ENCODE data around the gene KRT73. TPM values are rescaled to one million over a fixed set of nuclear protein-coding genes. Genes with fewer than 3 reads are reported as not detected.

KRT73 gene
- 1 to 10 TPM; 8.2 to 8.6 TPM for total RNA-seq

DNA sequence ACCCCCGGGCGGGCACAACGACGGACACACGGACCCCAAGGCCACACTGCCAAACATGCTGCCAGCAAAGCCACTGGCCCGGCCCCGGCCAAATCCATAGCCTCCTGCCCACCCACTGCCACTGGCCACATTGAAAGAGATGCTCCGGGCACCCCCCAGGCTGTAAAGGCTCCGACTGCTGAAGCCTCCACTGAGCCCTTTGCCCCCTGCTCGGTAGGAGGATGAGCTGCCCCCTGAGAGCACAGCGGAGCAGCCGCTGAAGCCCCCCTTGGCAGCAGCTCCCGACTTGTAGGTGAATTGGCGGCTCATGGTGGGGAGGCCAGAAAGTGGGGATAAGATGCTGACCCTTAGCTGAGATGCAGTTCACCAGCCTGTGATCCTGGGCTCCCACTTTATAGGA, at the start of gene KRT73:
KRT73 (minus strand) TSS at position 344 of the 400 bp plus-strand sequence; CDS start at position 309, 35 bp downstream.
- no peak for DNase-seq
- POLR2A ChIA-PET: no interaction called here
- H3K9me3 Mint-ChIP-seq: peaks cover 5% of the 10 kb centered on the region
- H3K4me3 Mint-ChIP-seq: no peak within 1 kb of the TSS
- CTCF ChIA-PET: interaction anchor here (1.1 to 1.2 kb wide), 2 partner anchors 10 to 261 kb away, joined by 3 read pairs; no protein-coding TSS in a partner anchor
- peak within 1 kb of the TSS; percentile 38 for H3K27ac Mint-ChIP-seq
- peaks cover 15% of the 10 kb centered on the region for H3K36me3 Mint-ChIP-seq (ENCODE audit: low read depth)
- H3K27me3 Mint-ChIP-seq: no peaks in the 10 kb centered on the region
- peaks cover 47% of the 10 kb centered on the region for H3K4me1 Mint-ChIP-seq

DNA sequence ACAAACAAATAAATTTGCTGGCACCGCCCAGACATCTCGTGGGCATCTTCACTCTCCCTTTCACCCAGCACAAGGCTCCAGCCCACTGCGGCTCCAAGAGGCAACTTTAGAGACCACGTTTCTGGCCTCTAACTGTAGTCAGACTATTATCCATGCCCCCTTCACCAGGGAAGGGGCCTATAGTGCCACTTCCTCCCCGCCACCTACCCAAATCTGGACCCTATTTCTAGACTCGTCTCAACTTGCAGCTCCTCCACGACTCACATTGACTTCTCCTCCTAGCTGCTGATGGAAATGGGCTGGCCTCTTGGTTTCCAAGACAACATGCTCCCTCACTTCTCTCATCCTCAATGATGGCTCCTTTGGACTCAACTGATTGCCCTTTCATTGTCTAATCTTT, 49.6 kb upstream of the KRT73 start:
- no peak overlapping the region for H3K27ac Mint-ChIP-seq
- peaks cover under 1% of the 10 kb centered on the region for H3K4me1 Mint-ChIP-seq
- H3K36me3 Mint-ChIP-seq (ENCODE audit: low read depth): no peaks in the 10 kb centered on the region
- H3K27me3 Mint-ChIP-seq: peaks cover 13% of the 10 kb centered on the region
- no peaks in the 10 kb centered on the region for H3K9me3 Mint-ChIP-seq
- DNase-seq: no peak
- ChIA-PET CTCF (no interaction called here), POLR2A (no interaction called here)
- no peak overlapping the region for H3K4me3 Mint-ChIP-seq

DNA sequence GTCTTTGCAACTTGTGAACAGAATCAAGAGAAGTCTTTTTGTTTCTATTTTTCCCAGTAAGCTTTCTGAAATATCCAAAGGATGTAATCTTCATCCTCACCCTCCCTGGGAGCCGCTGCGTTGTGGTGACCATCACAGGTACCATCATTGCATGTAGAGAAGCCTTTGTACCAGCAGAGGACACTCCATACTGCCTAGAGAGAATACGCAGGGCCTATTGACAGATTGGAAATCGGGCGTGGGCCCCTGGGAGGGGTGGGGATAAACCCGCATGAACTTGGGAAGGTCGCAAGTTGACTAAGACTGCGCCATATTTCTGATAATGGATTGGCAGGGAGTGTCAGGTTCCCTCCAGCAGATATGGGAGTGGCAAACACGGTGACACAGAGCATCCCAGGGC, 49.1 kb upstream of the KRT73 start:
- DNase-seq: no peak
- Mint-ChIP-seq H3K9me3 (no peaks in the 10 kb centered on the region), H3K27me3 (peaks cover 13% of the 10 kb centered on the region), H3K4me1 (peaks cover 5% of the 10 kb centered on the region), H3K36me3 (ENCODE audit: low read depth) (no peaks in the 10 kb centered on the region), H3K27ac (no peak overlapping the region), H3K4me3 (no peak overlapping the region)
- ChIA-PET CTCF (no interaction called here), POLR2A (no interaction called here)

DNA sequence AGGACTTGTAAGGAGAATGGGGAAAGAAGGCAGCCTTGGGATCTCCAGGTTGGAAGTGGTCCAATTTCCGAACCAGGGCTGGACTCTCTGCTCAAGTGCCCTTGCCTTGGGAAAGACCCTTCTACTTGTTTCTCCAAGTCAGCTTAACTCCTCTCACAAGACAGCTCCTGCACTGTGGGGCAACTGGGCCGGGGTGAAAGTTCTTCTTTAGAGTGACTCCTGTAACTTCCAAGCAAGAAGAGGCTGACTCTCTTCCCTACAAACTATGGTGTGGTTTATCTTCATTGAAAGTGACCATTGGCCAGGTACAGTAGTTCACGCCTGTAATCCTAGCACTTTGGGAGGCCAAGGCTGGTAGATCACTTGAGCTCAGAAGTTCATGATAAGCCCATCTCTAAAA, 48.1 kb upstream of the KRT73 start:
- peaks cover 12% of the 10 kb centered on the region for H3K4me1 Mint-ChIP-seq
- CTCF ChIA-PET: interaction anchor here (0.8 kb wide), 1 partner anchor 12 kb away, joined by 3 read pairs; no protein-coding TSS in a partner anchor
- H3K27ac Mint-ChIP-seq: no peak overlapping the region
- H3K9me3 Mint-ChIP-seq: no peaks in the 10 kb centered on the region
- DNase-seq: no peak
- POLR2A ChIA-PET: no interaction called here
- H3K4me3 Mint-ChIP-seq: no peak overlapping the region
- H3K36me3 Mint-ChIP-seq (ENCODE audit: low read depth): no peaks in the 10 kb centered on the region
- H3K27me3 Mint-ChIP-seq: peaks cover 13% of the 10 kb centered on the region

DNA sequence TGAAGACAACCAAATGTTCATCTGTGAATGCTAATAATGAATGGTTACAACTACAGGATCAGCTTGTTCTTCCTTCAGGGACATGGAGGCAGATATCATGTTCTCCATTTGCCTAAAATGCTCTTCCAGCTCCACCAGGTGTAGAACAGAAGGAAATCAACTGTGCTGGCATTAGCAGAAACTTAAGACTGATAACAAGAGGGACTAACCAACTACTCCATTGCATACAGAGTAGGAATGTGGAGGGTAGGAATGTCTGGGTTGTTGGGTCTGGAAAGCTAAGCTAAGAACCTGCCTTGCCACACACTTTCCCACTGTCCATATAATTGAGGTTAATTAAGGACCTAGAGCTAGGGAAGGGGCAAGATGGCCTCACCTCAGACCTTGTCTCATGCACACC, 45.1 kb upstream of the KRT73 start:
- peaks cover 15% of the 10 kb centered on the region for H3K27me3 Mint-ChIP-seq
- H3K36me3 Mint-ChIP-seq (ENCODE audit: low read depth): no peaks in the 10 kb centered on the region
- peaks cover 12% of the 10 kb centered on the region for H3K4me1 Mint-ChIP-seq
- H3K27ac Mint-ChIP-seq: no peak overlapping the region
- H3K9me3 Mint-ChIP-seq: no peaks in the 10 kb centered on the region
- ChIA-PET CTCF (interaction anchor here (1.7 kb wide), 1 partner anchor 15 kb away, joined by 7 read pairs; no protein-coding TSS in a partner anchor), POLR2A (no interaction called here)
- no peak for DNase-seq
- H3K4me3 Mint-ChIP-seq: no peak overlapping the region

DNA sequence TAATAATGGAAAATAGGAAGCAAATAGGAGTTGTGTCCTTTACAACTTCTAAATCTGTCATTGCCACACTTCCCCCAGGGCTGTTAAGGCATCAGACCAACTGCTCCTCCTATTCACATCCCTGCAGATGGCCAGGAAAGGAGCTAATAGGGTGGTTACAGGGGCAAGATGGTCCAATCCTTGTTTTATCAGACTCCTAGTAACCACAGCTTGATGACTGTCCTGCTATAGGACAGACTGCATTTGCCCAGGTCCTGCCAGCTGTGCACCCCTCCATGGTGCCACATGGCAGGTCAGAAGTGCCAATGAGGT, 44.5 kb upstream of the KRT73 start:
- POLR2A ChIA-PET: no interaction called here
- Mint-ChIP-seq H3K27me3 (peaks cover 20% of the 10 kb centered on the region), H3K4me3 (no peak overlapping the region), H3K27ac (no peak overlapping the region), H3K9me3 (no peaks in the 10 kb centered on the region), H3K4me1 (peaks cover 12% of the 10 kb centered on the region), H3K36me3 (ENCODE audit: low read depth) (no peaks in the 10 kb centered on the region)
- CTCF ChIA-PET: interaction anchor here (0.9 to 1.7 kb wide), 2 partner anchors 12 to 14 kb away, joined by 3 to 7 read pairs; no protein-coding TSS in a partner anchor
- DNase-seq: no peak

DNA sequence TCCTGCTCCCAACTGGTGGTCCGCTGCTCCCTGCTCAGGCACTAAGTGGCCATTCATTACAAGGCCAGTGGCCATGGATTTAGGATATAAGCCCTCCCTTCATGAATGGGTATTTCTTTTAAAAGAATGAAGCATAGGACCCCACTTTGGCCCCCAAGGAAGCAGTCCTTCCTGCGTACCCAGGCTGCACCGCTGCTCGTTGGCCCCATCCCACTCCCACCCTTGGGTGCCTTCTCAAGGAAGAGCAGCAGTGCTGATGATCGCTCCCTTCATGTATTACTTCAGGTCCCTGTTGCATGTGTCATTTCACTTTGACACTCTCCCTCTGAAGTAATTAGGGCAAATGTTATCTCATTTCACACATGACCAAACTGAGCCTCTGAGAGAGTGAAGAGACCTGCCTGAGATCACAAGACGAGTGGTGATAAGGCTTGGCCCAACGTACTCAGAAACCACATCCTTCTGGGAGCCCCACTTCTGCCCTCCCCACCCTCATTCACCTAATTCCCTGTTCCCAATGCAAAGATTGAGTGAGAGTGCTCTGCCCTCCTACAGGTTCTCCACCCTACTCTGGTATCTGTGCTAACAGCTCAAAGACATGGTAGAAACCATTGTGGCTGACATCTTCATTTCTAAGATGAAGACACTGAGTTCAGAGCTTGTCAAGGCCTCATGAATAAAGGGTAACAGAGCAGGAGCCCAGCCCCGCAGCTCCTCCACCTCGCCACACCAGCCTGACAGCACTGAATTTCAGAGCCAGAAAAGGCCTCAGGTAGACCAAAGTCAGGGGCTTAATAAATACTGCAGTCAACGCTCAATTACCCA, 43.9 kb upstream of the KRT73 start:
- H3K36me3 Mint-ChIP-seq (ENCODE audit: low read depth): no peaks in the 10 kb centered on the region
- peaks cover 23% of the 10 kb centered on the region for H3K27me3 Mint-ChIP-seq
- no peak overlapping the region for H3K27ac Mint-ChIP-seq
- no peaks in the 10 kb centered on the region for H3K9me3 Mint-ChIP-seq
- DNase-seq: no peak
- peaks cover 12% of the 10 kb centered on the region for H3K4me1 Mint-ChIP-seq
- ChIA-PET CTCF (interaction anchor here (0.9 kb wide), 1 partner anchor 13 kb away, joined by 3 read pairs; no protein-coding TSS in a partner anchor), POLR2A (no interaction called here)
- H3K4me3 Mint-ChIP-seq: no peak overlapping the region

DNA sequence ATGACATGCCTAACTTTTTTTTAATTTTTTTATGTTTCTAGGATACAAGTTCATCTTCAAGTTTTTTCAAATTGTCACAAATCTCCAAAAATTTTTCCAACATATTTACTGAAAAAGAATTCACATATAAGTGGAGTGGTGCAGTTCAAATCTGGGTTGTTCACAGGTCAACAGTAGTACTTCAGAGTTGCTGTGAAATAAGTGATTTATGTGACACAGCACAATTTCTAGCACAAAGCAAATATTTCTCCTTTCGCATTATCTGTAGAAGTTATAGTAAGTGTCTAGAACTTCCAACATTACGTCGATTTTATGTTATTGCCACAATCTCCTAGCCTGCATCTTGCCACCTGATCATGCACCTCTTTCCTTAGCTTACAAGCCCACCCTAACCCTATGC, 43.3 kb upstream of the KRT73 start:
- no peaks in the 10 kb centered on the region for H3K9me3 Mint-ChIP-seq
- CTCF ChIA-PET: no interaction called here

DNA sequence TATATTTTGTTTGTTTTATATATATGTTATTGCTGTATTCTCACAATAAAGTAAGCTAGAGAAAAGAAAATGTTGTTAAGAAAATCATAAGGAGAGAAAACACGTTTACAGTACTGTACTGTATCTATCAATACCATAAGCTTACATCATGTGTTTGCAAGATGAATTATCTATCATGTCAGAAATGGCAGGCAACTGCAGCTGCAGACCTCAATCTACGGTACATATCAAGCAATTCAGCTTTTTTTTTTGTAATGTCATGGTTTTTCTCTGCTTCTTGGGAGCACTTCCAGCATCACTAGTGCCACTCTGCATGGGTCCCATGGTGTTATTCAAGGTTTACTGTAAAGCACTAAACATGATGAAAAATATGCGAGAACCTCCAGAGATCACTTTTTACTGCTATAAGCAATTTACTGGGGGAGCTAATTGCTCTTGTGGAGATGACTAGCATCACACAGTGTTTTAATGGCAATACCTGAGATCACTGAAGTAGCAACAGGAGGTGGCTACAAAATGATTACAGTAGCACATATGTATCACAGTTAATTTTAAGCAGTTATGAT, 42.7 kb upstream of the KRT73 start:
- no peak for DNase-seq
- POLR2A ChIA-PET: interaction anchor here (0.5 kb wide), 1 partner anchor 155 kb away, joined by 3 read pairs; no protein-coding TSS in a partner anchor
- CTCF ChIA-PET: no interaction called here
- Mint-ChIP-seq H3K9me3 (no peaks in the 10 kb centered on the region), H3K36me3 (ENCODE audit: low read depth) (no peaks in the 10 kb centered on the region), H3K4me3 (no peak overlapping the region), H3K27ac (no peak overlapping the region), H3K27me3 (peaks cover 17% of the 10 kb centered on the region), H3K4me1 (peaks cover 17% of the 10 kb centered on the region)

More for the DNA sequence above, 43.3 kb upstream of the KRT73 start:
- Mint-ChIP-seq H3K4me1 (peaks cover 14% of the 10 kb centered on the region), H3K36me3 (ENCODE audit: low read depth) (no peaks in the 10 kb centered on the region), H3K27me3 (peaks cover 23% of the 10 kb centered on the region), H3K4me3 (no peak overlapping the region), H3K27ac (no peak overlapping the region)
- no peak for DNase-seq
- POLR2A ChIA-PET: no interaction called here

DNA sequence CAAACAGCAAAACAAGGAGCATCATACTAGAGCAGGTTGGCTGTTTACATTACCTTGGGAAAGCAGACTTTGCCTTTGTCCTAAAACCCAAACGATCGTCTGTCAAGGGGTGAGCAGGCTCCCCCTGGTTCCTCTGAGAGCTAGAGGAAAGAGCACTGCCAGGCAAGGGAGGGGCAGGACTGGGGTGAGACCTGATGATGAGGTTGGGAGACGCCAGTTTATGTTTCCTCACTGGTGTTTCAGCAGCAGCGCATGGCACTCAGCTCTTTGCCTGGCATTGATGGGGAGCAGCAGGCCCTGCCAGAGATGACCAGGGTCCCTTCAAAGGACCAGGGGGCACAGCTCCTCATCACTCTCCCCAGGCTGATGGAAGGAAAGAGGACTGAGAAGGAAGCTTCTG, 41.6 kb upstream of the KRT73 start:
- peaks cover 17% of the 10 kb centered on the region for H3K4me1 Mint-ChIP-seq
- DNase-seq: no peak
- H3K36me3 Mint-ChIP-seq (ENCODE audit: low read depth): no peaks in the 10 kb centered on the region
- no peaks in the 10 kb centered on the region for H3K9me3 Mint-ChIP-seq
- no peak overlapping the region for H3K27ac Mint-ChIP-seq
- ChIA-PET POLR2A (no interaction called here), CTCF (no interaction called here)
- H3K27me3 Mint-ChIP-seq: peaks cover 17% of the 10 kb centered on the region
- no peak overlapping the region for H3K4me3 Mint-ChIP-seq

DNA sequence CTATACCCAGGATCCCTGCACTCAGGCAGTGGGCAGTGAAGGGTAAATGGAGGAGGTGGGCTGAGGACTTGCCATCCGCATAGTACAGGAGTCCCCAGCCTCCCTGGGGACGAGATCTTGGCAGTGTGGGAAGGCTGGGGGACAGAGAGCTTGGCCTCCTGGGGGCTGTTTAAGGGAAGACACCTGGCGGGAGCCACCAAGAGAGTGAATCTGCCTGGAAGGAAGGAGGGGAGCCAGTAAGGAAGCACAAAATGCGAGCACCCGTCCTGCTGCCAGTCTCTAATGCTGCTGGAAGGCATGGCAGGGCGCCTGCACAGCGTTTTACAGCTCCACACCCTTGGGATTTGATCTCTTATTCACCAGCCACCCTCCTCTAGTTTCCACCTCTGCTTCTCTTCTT, 41.0 kb upstream of the KRT73 start:
- peaks cover 20% of the 10 kb centered on the region for H3K27me3 Mint-ChIP-seq
- no peak overlapping the region for H3K4me3 Mint-ChIP-seq
- no peak overlapping the region for H3K27ac Mint-ChIP-seq
- no peaks in the 10 kb centered on the region for H3K9me3 Mint-ChIP-seq
- peaks cover 17% of the 10 kb centered on the region for H3K4me1 Mint-ChIP-seq
- no peaks in the 10 kb centered on the region for H3K36me3 Mint-ChIP-seq (ENCODE audit: low read depth)
- POLR2A ChIA-PET: no interaction called here
- CTCF ChIA-PET: no interaction called here
- DNase-seq: no peak

DNA sequence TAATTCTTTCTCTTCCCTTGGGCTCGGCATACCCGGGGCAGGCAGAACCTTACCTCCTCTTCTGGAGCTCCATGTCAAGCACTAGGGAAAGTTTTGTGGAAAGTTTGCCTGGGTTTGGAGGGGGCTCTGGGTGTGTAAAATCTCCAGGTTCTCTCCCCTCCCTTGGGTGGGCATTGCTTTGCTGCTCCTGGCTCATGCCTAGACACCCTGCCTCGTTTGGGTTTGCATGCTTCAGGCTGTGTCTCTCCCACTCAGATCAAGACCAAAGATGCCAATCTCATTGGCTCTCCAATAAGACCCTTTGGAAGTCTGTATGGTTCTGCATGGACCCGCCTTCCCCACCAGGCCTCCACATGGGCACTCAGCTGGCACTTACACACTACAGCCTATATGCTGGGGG, 39.8 kb upstream of the KRT73 start:
- CTCF ChIA-PET: no interaction called here
- no peak overlapping the region for H3K27ac Mint-ChIP-seq
- no peaks in the 10 kb centered on the region for H3K36me3 Mint-ChIP-seq (ENCODE audit: low read depth)
- H3K9me3 Mint-ChIP-seq: no peaks in the 10 kb centered on the region
- H3K4me1 Mint-ChIP-seq: peaks cover 22% of the 10 kb centered on the region
- POLR2A ChIA-PET: no interaction called here
- no peak for DNase-seq
- no peak overlapping the region for H3K4me3 Mint-ChIP-seq
- H3K27me3 Mint-ChIP-seq: peaks cover 20% of the 10 kb centered on the region

DNA sequence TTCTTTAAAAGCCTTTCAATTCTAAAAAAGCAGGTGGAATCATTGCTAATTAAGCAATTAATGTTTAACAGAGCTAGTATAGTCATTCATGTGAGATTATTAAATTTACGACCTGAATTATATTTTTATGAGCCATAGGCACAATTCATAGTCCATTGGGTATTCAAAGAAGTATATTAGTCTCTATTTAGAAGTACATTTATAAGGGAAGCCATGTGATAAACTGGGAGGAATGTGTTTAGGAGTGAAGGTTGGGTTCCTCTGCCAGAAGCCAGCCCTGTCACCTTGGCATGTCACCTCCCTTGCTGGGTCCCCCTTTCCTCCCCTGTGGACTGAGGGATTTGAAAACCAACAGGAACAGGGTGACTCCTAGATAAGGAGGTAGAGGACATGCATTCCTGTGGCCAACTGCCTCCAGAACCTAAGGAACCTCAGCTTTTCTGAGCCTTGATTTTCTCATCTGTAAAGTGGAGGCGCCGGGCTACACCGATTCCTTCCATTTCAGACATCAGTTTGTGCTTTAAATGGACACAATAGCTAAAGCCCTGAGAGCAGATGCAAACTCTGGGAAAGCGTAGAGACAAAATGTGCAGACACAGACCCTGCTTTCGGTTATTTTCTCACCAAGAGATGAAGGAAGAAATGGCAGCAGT, 39.0 kb upstream of the KRT73 start:
- ChIA-PET CTCF (no interaction called here), POLR2A (no interaction called here)
- Mint-ChIP-seq H3K27me3 (peaks cover 24% of the 10 kb centered on the region), H3K27ac (no peak overlapping the region), H3K36me3 (ENCODE audit: low read depth) (peaks cover 3% of the 10 kb centered on the region), H3K4me1 (peaks cover 19% of the 10 kb centered on the region), H3K9me3 (no peaks in the 10 kb centered on the region), H3K4me3 (no peak overlapping the region)
- DNase-seq: no peak

Data from activated CD4-positive, alpha-beta T cell treated with anti-CD3 and anti-CD28 coated beads, Interleukin-2, amount 10 ng/mL, durations not matched to agents 7 days and 5 days (primary cell).